ENCODE data around the gene NR1I3.
"Not testable (repeated sequence)": the region's sequence is repeated elsewhere in the genome, so short reads cannot be mapped to it uniquely, and the experiment has no call there.

Gene NR1I3

GRCh38 chr1:161250829-161251228, 12.8 kb upstream of the NR1I3 start:
- in situ Hi-C loops (cut with HindIII; ENCODE audit: low sequenced_read_pairs), result no loop called here

- in situ Hi-C loops (cut with HindIII; ENCODE audit: low sequenced_read_pairs), result not testable (repeated sequence)
Measured at GRCh38 chr1:161250100-161250499, 12.1 kb upstream of the NR1I3 start.

- in situ Hi-C loops (cut with HindIII; ENCODE audit: low sequenced_read_pairs), result no loop called here
Measured at GRCh38 chr1:161244888-161245287, 6.9 kb upstream of the NR1I3 start.

- in situ Hi-C loops (cut with HindIII; ENCODE audit: low sequenced_read_pairs), result no loop called here
Measured at GRCh38 chr1:161242313-161242712, 4.3 kb upstream of the NR1I3 start.

GRCh38 chr1:161241682-161242081, 3.7 kb upstream of the NR1I3 start:
- in situ Hi-C loops (cut with HindIII; ENCODE audit: low sequenced_read_pairs), result no loop called here

- in situ Hi-C loops (cut with HindIII; ENCODE audit: low sequenced_read_pairs), result no loop called here
Measured at GRCh38 chr1:161235957-161236775, 1.8 kb downstream of the NR1I3 start.

- in situ Hi-C loops (cut with HindIII; ENCODE audit: low sequenced_read_pairs), result no loop called here
Measured at GRCh38 chr1:161233102-161233501, 4.9 kb downstream of the NR1I3 start.

- in situ Hi-C loops (cut with HindIII; ENCODE audit: low sequenced_read_pairs), result no loop called here
Measured at GRCh38 chr1:161230762-161231161, 7.2 kb downstream of the NR1I3 start.

- in situ Hi-C loops (cut with HindIII; ENCODE audit: low sequenced_read_pairs), result no loop called here
Measured at GRCh38 chr1:161229896-161230295, 8.1 kb downstream of the NR1I3 start.

GRCh38 chr1:161228032-161228431, 10.0 kb downstream of the NR1I3 start:
- in situ Hi-C loops (cut with HindIII; ENCODE audit: low sequenced_read_pairs), result no loop called here

- in situ Hi-C loops (cut with HindIII; ENCODE audit: low sequenced_read_pairs), result no loop called here
Measured at GRCh38 chr1:161227196-161227871, 10.7 kb downstream of the NR1I3 start.

GRCh38 chr1:161226759-161227158, 11.2 kb downstream of the NR1I3 start:
- in situ Hi-C loops (cut with HindIII; ENCODE audit: low sequenced_read_pairs), result no loop called here

GRCh38 chr1:161226320-161226711, 11.7 kb downstream of the NR1I3 start:
- in situ Hi-C loops (cut with HindIII; ENCODE audit: low sequenced_read_pairs), result no loop called here

- in situ Hi-C loops (cut with HindIII; ENCODE audit: low sequenced_read_pairs), result no loop called here
Measured at GRCh38 chr1:161225534-161226319, 12.3 kb downstream of the NR1I3 start, which contains the start of gene TOMM40L. Gene TOMM40L, plus strand, starts transcription at chr1:161226060. Its CDS starts 430 bp downstream, at chr1:161226490.

- in situ Hi-C loops (cut with HindIII; ENCODE audit: low sequenced_read_pairs), result no loop called here
Measured at GRCh38 chr1:161225178-161225533, 12.8 kb downstream of the NR1I3 start.

GRCh38 chr1:161224695-161225087, 13.3 kb downstream of the NR1I3 start:
- in situ Hi-C loops (cut with HindIII; ENCODE audit: low sequenced_read_pairs), result loop anchor here (25.0 kb wide), 1 partner anchor 138 kb away; the partner anchor contains the start of gene CFAP126

- in situ Hi-C loops (cut with HindIII; ENCODE audit: low sequenced_read_pairs), result loop anchor here (25.0 kb wide), 1 partner anchor 138 kb away; the partner anchor contains the start of gene CFAP126
Measured at GRCh38 chr1:161223805-161224694, 14.0 kb downstream of the NR1I3 start.

GRCh38 chr1:161222175-161223019, 15.6 kb downstream of the NR1I3 start:
- in situ Hi-C loops (cut with HindIII; ENCODE audit: low sequenced_read_pairs), result loop anchor here (25.0 kb wide), 1 partner anchor 140 kb away; the partner anchor contains the start of gene CFAP126

GRCh38 chr1:161220002-161220401, 18.0 kb downstream of the NR1I3 start:
- in situ Hi-C loops (cut with HindIII; ENCODE audit: low sequenced_read_pairs), result loop anchor here (25.0 kb wide), 1 partner anchor 142 kb away; the partner anchor contains the start of gene CFAP126
